ENCODE results near the gene MBD3. TPM values are rescaled to one million over a fixed set of nuclear protein-coding genes. Genes with fewer than 3 reads are reported as not detected.

The MBD3 gene
- total RNA-seq, 1 donor from 2014 or later: 111 TPM

DNA sequence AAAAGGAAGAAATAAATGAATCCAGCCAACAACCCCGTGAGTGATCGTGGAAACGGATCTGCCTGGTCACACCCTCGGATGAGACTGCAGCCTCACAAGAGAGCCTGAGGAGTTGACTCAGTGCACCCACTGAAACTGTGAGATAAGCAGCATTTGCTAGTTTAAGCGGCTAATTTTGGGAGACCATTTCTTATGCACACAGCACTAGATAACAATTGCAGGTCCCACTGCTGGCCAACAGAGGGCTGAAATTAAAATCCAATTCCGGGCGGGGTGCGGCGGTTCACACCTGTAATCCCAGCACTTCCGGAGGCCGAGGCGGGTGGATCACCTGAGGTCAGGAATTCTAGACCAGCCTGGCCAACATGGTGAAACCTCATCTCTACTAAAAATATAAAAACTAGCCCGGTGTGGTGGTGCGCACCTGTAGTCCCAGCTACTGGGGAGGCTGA lies 9.0 kb upstream of the MBD3 start:
- TF ChIP-seq, protein P1, sequence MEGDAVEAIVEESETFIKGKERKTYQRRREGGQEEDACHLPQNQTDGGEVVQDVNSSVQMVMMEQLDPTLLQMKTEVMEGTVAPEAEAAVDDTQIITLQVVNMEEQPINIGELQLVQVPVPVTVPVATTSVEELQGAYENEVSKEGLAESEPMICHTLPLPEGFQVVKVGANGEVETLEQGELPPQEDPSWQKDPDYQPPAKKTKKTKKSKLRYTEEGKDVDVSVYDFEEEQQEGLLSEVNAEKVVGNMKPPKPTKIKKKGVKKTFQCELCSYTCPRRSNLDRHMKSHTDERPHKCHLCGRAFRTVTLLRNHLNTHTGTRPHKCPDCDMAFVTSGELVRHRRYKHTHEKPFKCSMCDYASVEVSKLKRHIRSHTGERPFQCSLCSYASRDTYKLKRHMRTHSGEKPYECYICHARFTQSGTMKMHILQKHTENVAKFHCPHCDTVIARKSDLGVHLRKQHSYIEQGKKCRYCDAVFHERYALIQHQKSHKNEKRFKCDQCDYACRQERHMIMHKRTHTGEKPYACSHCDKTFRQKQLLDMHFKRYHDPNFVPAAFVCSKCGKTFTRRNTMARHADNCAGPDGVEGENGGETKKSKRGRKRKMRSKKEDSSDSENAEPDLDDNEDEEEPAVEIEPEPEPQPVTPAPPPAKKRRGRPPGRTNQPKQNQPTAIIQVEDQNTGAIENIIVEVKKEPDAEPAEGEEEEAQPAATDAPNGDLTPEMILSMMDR (IDR thresholded peaks at IDR 0.05; ENCODE audit: unreplicated experiment): peak; percentile 27
- H3K4me3 Mint-ChIP-seq: no peak overlapping the region
- no peaks in the 10 kb centered on the region for H3K27me3 Mint-ChIP-seq (ENCODE audit: low read depth)

DNA sequence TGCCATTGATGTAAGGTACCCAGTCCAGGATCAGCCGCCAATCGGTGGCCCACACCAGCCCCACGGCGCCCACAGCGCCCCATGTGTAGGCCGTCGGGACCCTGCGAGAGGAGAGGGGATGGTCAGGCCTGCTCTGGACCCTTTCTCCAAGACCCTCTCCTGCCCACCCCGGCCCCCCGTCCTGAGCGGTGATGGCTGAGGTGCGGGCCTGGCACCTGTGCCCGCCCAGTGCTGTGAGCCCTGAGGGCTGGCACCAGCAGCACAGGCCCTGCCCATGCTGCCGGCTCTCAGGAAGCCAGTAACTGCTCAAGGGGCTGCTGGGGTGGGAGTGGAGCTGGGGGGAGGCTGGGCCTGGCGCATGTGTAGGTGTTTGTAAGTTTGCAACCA lies 6.8 kb upstream of the MBD3 start:
- Mint-ChIP-seq H3K27me3 (ENCODE audit: low read depth) (no peaks in the 10 kb centered on the region), H3K4me3 (no peak overlapping the region), H3K4me1 (peaks cover 4% of the 10 kb centered on the region), H3K9me3 (no peaks in the 10 kb centered on the region), H3K36me3 (peaks cover 16% of the 10 kb centered on the region), H3K27ac (no peak overlapping the region)
- no peak for DNase-seq (ENCODE audit: low spot score in 2 of 2, unreplicated experiment in 2 of 2)
- TF ChIP-seq, protein P1 (IDR thresholded peaks at IDR 0.05; ENCODE audit: unreplicated experiment): no peak

More for the DNA sequence above, 9.0 kb upstream of the MBD3 start:
- Mint-ChIP-seq H3K4me1 (peaks cover 9% of the 10 kb centered on the region), H3K36me3 (peaks cover 11% of the 10 kb centered on the region), H3K9me3 (no peaks in the 10 kb centered on the region), H3K27ac (no peak overlapping the region)
- DNase-seq (ENCODE audit: low spot score in 2 of 2, unreplicated experiment in 2 of 2): no peak

DNA sequence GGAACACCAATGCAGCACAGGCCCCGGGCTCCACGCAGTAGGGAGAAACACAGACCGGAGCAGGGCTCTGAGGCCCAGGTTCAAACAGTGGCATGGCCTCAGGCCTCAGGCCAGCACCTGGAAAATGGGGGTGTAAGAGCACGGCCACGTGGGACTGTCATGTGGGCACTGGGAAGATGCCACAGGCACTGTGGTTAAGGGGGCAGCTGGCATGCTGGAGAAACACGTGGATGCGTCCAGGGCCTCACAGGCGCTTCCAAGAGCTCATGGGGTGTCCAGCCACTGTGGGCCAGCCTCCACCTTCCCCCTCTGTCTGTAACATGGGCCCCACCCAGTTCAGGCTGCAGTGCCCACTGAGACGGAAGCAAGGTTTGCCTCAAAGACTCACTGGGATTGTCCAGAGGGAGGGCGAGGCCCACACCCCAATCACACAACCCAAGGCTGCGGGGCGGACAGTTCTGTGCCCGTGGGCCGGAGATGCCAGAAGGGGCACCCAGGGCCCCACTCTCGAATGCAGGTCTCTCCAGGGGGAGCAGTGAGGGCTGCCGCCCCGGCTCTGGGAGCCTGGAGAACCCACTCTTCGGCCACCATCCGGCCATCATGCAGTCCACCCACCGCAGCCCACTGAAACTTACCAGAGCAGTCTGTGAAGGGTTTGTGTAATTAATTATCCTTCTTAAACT lies 6.3 kb upstream of the MBD3 start:
- peaks cover 16% of the 10 kb centered on the region for H3K36me3 Mint-ChIP-seq
- no peak for DNase-seq (ENCODE audit: low spot score in 2 of 2, unreplicated experiment in 2 of 2)
- no peaks in the 10 kb centered on the region for H3K9me3 Mint-ChIP-seq
- H3K27ac Mint-ChIP-seq: no peak overlapping the region
- TF ChIP-seq, protein P1 (IDR thresholded peaks at IDR 0.05; ENCODE audit: unreplicated experiment): no peak
- no peak overlapping the region for H3K4me3 Mint-ChIP-seq
- no peaks in the 10 kb centered on the region for H3K27me3 Mint-ChIP-seq (ENCODE audit: low read depth)
- peaks cover 4% of the 10 kb centered on the region for H3K4me1 Mint-ChIP-seq

GRCh38 chr19:1593501-1593772 lies 772 bp upstream of the MBD3 start:
- Mint-ChIP-seq H3K9me3 (no peaks in the 10 kb centered on the region), H3K27ac (no peak overlapping the region), H3K36me3 (peaks cover 12% of the 10 kb centered on the region), H3K27me3 (ENCODE audit: low read depth) (no peaks in the 10 kb centered on the region), H3K4me1 (peaks cover 18% of the 10 kb centered on the region), H3K4me3 (peak overlapping the region; percentile 87)
- TF ChIP-seq, protein P1 (IDR thresholded peaks at IDR 0.05; ENCODE audit: unreplicated experiment): no peak
- no peak for DNase-seq (ENCODE audit: low spot score in 2 of 2, unreplicated experiment in 2 of 2)

DNA sequence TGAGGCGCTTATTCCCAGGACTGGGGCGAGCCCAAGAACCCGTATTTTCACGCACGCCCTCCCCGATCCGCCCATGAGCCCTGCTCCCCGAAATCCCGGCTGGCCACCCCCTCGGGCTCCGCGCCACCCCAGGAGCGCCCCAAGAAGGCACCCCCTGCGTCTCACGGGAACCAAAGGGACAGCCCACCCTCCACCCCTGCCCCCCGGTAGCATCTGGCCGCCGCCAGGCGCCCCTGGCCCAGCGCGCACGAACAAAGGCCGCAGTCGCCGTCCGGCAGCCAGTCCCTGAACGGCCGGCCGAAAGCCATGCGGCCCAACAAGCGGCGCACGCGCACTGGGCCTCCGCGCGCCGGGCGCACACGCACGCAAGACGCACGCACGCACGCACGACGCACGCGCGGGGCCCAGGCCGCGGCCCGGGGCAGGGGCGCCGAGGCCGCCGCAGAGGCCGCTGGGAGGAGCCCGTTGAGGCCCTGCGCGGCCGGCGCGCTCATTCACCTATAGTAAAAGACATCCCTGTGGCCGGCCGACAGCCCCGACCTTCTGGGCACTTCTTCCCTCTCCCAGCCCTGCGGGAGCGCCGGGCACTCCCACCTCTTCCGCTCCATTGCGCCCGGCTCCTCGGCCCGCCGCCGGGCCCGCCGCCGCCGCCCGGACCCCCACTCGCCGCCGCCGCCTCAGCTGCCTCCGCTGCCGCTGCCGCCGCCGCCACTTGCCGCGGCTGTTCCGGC lies 476 bp downstream of the MBD3 start:
- TF ChIP-seq, protein P1 (IDR thresholded peaks at IDR 0.05; ENCODE audit: unreplicated experiment): no peak
- H3K27ac Mint-ChIP-seq: peak overlapping the region; percentile 92

More for the DNA sequence above, 476 bp downstream of the MBD3 start:
- peak; percentile 79 to 88 for DNase-seq (ENCODE audit: low spot score in 2 of 2, unreplicated experiment in 2 of 2)
- Mint-ChIP-seq H3K4me3 (peak overlapping the region; percentile 83), H3K4me1 (peaks cover 27% of the 10 kb centered on the region), H3K27me3 (ENCODE audit: low read depth) (no peaks in the 10 kb centered on the region), H3K9me3 (no peaks in the 10 kb centered on the region), H3K36me3 (peaks cover 10% of the 10 kb centered on the region)

Measured in mesothelial cell of epicardium (in vitro differentiated cells).